COLO668 (cell line): ENCODE results near the gene OR6N2.

Source experiments
- DNase-seq: peaks from one replicate; lab custom pipeline; 2025; ENCODE audit not compliant: unreplicated experiment; lab: John Stamatoyannopoulos, UW

OR6N2 gene, protein sequence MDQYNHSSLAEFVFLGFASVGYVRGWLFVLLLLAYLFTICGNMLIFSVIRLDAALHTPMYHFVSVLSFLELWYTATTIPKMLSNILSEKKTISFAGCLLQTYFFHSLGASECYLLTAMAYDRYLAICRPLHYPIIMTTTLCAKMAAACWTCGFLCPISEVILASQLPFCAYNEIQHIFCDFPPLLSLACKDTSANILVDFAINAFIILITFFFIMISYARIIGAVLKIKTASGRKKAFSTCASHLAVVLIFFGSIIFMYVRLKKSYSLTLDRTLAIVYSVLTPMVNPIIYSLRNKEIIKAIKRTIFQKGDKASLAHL

DNA sequence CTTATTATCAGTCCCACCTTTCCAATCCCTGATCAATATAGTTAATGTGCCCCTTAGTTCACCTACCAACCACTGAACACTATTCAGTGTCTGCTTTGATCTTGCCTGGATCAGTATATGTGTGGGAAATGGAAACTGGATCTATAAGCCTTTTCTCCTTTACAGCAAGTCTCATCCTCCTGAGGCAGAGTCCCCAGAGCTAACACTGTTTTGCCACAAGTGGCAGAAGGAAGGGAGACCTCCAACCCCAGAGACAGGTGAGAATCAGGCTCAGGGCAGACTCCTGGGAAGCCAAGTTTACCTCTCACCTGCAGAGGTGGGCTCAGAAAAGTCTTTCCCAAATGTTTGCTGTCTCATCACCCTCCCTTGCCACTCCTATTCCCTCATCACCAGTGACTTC, at the start of gene OR6N2:
Gene OR6N2, minus strand, starts transcription at position 101 of the 400 bp plus-strand sequence. CDS start 3,569 bp downstream, outside the sequence.
- DNase-seq = no peak

DNA sequence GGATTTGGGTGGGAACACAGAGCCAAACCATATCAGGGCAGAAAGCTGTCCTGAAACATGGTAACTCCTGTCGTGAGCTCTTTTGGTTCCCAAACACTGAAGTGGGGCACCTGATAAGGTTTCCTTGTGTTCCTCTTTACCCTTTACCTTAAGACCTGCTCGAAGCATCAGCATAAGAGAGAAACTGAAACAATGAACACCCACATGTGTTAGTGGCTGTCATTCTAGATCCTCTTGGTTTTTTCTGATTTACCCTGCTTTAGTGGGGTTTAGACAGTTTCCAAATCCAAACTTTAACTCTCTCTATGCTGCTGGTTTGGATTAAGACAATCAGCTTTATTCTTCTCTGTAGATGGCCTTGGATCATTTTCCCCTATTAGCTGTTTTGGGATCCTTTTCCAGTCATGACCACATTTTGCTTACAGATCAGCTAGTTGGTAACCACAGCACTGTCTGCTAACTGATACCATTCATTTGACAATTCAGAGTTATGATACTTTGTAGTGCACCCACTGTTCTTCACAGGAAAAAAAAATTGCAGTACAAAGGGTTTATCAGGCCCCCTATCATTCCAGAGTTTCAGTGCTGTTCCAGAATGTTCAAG, 49.2 kb upstream of the OR6N2 start:
- no peak for DNase-seq

DNA sequence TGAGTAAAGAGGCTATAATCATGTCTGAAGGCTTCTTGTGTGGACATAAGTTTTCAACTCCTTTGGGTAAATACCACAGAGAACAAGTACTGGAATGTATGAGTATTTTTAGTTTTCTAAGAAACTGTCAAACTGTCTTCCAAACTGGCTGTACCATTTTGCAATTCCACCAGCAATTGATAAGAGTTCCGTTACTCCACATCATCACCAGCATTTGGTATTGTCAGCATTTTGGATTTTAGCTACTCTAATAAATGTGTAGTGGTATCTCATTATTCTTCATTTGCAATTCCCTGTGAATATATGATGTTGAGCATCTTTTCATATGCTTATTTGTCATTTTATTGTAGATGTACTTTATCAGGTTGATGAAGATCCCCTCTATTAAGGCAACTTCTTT, 40.7 kb upstream of the OR6N2 start:
- no peak for DNase-seq

DNA sequence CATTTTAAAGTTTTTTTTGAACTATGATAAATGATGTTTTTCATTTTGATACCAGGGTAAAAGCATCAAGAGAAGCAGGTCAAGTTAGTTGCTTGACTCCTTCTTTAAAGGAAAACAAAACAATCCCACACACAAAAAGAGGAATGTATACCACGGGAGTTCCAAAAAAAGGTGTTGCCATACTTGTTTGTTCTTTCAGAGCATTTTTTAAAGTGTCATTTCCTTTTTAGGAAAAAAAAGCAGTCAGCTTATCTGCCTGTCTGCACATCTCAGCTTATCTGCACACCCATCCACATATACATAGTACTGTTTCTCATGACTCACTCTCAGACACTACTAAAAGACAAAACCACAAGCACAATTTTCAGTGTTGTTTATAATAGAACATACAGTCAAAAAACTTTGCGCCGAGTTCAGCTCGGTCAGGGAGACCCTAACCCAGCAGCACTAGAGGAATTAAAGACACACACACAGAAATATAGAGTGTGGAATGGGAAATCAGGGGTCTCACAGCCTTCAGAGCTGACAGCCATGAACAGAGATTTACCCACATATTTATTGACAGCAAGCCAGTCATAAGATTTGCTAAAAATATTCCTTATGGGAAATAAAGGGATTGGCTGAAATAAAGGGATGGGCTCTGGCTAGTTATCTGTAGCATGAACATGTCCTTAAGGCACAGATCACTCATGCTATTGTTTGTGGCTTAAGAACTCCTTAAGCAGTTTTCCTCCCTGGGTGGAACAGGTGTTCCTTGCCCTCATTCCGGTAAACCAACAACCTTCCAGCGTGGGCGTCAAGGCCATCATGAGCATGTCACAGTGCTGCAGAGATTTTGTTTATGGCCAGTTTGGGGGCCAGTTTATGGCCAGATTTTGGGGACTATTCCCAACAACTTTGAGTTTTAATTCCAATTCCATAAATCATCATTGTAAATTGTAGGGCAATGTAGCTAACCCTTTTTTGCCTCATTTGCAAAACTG, 38.7 kb upstream of the OR6N2 start:
- DNase-seq = no peak

DNA sequence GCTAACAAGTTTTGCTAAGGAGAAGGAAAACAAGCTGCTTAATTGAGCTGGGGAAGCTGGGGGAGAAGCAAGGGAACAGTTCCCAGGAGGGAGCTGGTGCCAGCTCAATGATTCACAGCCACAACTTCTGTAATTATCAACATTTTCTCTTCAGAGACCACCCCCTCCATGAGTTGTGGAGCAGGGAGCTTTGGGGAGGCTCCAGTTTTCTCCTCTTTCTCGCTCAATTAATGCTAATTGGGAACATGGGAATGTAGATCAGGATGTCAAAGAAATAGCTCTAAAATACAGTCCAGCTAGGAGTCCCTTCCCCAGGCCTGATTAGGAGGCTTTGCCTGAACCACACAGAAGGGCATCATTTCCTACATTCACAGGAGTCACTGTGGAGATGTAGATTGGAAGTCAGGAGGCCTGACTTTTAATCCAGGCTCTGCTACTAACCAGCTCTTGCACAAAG, 38.0 kb upstream of the OR6N2 start:
- DNase-seq = no peak

DNA sequence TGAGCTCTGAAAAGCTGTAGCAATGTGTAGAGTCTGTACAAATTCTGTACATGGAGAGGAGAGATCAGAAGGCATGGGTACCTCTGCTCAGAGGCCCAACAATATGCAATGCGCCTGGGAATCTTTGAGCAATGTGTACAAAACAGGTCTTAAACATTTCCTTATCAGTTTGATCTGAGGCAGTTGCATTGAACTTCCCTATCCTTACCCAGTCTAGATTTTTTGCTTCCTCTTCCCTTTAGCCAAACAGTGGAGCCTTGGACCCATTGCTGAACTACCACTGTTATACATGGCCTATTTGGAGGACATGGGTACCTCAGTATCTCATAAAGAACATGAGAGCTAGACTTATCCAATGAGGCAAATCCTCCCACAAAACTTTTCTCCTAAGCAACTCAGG, 37.6 kb upstream of the OR6N2 start:
- no peak for DNase-seq

DNA sequence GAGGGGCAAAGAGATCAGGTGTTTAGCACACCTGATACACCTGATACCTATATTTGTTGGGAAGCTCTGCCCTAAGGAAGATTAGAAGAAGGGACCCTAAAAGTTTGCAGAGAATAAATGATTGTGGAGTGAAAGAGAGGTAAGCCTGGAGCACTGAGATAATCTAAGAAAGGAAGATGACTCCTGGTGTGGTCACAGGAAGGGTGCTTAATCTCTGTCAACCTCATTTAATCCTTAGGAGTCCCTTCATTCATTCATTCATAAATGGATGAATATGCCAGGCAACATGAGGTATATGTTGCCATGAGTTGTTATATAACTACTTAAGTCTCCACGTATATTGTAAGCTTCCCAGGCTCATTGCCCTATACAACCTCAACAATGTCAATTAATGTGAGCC, 34.0 kb upstream of the OR6N2 start:
- DNase-seq = no peak

DNA sequence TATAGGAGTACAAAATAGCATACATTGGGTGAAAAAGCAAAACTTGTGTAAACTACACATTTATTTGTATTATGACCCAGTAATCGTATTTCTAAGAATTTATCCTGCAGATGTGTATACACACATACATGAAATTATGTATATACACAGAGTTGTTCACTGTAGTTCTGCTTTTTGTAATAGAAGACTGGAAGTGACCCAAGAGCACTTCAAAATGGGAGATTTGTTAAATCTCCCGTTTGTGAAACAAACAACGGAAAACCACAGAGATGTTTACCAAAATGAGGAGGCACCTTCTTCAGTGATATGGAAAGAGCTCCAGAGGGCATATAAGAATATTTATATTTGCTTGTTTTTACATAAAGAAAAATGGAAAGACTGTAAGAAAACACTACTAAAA, 32.2 kb upstream of the OR6N2 start:
- no peak for DNase-seq

DNA sequence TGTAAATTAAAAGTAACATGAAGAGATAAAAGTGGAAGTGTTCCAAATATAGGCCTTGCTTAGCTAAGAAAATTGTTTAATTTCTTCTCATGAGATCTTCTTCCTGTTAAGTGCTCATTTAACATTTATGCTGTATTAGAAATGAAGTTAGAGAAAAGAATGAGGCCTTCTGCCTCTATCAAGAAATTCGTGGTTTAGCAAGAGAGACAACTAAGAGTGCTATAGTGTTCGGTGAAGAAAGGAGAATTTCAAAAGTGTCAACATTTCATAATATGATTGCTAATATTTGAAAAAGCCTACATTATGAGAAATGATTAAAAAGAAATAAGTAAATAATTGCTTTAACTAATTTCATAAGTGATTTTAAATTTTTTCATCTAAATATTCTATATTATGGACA, 31.3 kb upstream of the OR6N2 start:
- no peak for DNase-seq

DNA sequence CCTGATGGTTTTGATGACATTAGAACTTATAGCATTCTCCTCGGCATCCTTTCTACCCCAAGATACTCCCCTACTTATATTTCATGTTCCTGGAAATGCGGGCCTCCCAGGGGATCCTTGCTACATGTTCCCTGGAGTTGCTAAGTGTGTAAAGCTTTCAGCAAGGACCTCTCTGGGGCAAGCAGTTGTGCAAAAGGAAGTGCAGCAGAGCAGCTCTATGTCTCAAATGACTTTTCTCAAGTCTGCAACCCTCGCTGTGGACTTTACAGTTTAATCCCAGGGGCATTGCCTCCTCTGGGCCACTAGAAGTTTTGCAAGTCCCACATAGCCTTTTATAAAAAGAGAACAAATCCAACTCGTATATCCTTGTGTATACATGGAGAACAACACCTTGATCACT, 29.3 kb upstream of the OR6N2 start:
- no peak for DNase-seq

DNA sequence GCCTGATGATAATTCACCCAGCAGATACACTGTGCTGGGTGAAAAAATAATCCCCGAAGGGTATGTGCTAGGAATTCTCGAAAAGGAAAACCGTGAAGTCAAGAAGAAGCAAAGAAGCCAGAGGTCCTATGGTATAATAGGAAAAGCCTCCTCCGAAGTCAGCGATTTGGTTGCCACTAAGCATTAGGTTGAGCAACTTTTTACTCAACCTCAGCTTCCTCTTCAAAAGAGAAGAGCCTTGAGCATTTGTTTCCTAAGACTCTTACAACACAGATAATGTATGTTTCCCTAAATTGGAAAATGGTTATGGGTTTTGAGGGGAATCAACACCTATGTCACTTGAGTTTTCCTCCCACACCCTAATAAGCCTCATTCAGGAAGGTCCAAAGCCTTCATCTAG, 28.9 kb upstream of the OR6N2 start:
- no peak for DNase-seq

DNA sequence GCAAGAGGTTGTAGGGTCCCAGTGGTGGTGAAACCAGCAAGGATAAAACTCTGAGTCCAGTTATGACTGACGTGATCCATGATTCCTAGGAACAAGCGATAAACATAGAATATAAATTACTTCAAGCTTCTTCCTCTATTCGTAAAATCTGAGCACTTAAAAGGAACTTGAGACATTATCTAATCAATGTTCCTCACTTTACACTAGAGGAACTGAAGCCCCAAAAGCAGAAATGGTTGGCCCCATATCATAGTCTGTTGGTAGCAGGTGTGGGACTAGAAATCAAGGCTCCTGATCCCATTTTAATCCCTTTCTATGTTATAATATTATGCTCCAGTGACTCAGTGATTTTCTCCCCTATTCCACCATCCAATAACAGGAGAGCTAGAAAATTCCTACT, 28.3 kb upstream of the OR6N2 start:
- no peak for DNase-seq

DNA sequence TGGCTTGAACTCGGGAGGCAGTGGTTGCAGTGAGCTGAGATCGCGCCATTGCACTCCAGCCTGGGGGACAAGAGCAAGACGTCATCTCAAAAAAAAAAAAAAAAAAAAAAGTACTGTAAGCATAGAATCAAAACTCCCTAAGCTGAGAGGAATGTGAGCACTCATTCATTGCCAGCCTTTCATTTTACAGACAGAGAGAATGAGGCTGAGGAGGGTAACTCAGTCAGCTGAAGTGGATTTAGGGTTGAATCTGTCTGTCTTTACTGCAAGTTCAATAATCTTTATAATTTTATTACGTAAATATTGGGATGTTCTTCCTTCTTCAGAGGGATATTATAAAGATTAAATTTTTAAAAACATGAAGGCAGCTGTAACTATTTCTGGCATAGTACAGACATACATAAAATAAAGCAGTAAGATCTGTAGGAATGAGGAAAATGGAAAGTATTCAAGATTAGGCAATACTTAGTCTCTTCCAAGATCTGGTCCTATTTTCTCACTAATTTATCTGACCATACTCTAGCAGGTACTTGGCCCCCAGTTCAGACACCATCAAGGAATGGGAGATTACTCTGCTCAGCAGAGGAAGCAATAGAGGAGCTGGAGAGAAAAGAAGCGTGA, 26.0 kb upstream of the OR6N2 start:
- no peak for DNase-seq

DNA sequence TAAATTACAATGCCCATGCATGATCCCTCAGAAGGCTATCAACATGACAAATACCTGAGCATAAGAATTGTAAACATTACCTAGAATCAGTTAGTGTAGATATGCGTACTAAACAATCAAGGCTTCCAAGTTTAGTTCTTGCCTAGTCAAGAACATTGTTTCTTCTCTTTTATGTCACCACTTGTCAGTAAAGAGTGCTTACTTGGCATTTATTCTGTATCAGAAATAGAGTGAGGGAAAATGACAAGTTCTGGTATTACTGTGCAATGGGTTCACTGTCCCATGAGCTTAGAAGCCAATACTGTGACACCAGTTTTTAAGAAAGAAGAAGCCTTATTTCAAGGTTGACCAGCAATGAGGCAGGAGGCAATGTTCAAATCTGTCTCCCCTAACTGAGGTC, 22.7 kb upstream of the OR6N2 start:
- no peak for DNase-seq

DNA sequence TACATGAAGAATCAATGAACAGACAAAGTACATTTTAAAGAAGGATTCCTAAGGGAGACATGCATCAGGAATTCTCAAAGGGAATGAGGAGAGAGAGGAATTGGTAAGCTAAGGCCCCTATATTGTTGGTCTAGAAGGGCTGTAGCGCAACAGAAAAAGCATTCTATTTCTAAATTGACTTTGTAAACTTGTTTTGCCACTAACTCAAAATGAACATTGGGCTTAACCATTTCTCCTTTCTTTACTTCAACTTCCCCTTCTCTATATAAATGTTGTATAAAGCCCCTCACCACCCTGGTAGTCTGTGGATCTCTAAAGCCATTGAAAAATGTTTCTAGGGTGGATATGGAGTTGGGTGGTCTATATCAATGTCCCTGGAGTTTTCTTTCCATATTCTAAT, 20.4 kb upstream of the OR6N2 start:
- no peak for DNase-seq

DNA sequence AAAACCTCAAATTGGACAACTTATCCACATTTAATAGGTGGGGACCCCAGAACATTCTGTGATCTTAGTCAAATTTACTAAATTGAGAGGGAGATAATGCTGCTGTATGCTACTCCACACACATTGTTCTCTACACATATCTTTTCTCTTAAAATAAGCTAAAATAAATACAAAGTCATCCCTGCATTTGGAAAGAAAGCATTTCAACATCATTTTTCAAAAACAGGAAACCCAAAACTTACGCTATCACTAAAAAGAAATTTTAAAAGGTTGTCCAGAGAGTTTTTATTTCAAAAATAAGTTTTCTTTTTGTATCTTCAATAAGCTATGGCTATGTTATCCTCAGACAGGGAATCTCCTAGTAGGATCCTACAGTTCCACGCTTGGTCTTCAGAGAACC, 19.5 kb upstream of the OR6N2 start:
- DNase-seq = no peak

DNA sequence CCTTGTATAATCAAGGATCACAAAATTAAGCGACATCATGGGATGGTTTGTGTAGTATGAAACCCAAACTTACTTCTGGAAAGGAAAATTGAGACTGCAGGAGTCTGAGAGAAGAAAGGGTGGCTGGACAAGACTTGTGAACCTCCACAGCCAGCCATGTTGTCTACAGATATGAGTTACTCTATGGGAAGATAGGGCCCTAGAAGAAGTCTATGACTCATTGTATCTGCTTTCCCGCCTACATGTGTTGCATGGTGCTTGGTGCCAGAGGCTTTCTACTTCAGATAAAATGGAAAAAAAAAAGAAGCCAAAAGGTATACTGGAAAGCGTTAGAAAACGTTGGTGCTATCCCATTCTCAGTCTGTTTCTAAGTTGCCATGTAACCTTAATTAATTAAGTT, 18.7 kb upstream of the OR6N2 start:
- no peak for DNase-seq

DNA sequence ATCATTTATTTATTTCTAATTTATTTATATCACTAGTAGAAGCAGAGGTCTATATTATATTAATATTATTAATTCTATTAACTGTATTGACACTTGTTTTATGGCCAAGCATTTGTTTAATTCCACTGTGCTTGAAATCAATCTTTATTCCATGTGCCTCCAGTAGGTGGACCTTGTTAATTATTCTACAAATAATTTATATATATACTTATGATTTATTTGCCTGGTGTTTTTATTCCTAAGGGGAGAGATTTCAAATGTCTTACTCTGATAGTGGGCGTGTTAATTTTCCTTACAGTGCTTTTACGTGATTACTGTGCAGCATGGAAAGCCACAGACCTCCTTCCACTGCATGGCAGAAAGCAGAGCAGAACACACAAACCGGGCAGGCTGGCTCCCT, 17.5 kb upstream of the OR6N2 start:
- DNase-seq = no peak

DNA sequence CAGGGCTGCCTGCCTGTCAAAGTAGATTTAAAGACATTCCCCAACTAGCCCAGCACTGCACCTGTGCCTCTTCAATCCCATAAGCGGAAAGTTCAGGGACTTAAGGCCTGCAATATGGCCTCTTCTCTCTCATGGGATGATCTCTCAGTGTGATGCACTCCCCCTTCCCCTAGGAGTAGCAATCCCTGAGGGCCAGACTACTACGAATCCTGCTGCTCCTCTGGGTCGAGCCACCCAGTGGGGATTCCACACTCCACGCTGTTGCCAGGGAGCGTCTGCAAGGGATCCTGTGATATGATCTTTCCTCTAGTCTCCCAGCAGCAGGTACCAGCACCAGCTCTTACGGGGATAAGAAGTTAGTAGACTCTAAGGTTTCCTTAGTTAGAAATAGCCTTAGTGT, 13.2 kb upstream of the OR6N2 start:
- no peak for DNase-seq

DNA sequence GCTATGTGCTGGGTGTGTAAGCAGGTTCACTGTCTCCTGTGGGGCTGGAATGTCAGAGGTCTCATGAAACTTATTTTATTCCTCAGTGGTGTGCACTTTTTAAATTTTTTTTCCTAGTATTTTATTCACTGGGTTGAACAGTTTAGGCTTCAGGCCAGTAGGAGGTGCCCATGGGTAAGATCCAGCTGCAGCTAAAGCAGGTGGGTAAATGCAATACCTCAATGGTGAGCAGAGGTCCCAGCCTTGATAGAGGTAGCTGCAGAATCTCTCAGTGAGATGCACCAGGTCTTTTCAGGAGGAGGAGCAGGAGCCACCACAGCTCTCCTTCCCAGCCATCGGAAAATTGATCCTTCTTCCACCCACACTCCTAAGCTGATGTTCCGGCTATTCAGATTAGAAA, 12.6 kb upstream of the OR6N2 start:
- DNase-seq = no peak
